Psoas muscle (tissue), 8 donors: ENCODE measurements around the gene GUCY2C. TPM values are rescaled to one million over a fixed set of nuclear protein-coding genes. Genes with fewer than 3 reads are reported as not detected.

Experiments
- ATAC-seq, 4 donors: fragments of 200-7000 bp; cut with Tn5 transposase; one replicate each; pipeline ENCODE4 v1.9.1; 2020; ENCODE audit warnings: moderate library complexity in 3 of 4, mild to moderate bottlenecking in 2 of 4
- DNase-seq, 2 donors: peaks; one replicate each; pipeline ENCODE4 v3.0.0-alpha.2; 2020
- H3K27ac ChIP-seq: fragments of 200-600 bp; one replicate; pipeline ENCODE4 v1.8.0; 2022
- H3K27me3 ChIP-seq, 3 donors: fragments of 200-600 bp in 1 of 3; one replicate each; pipeline versions ENCODE4 v1.6.1 to v1.8.0; 2013 to 2022; ENCODE audit warnings: low read length in 2 of 3, mild to moderate bottlenecking in 2 of 3, moderate library complexity in 1 of 3; ENCODE audit not compliant: insufficient read depth in 3 of 3
- H3K36me3 ChIP-seq, 2 donors: fragments of 200-600 bp in 1 of 2; one replicate each; pipeline versions ENCODE4 v1.6.1 to v1.8.0; 2013 to 2022; ENCODE audit warnings: low read depth in 1 of 2, mild to moderate bottlenecking in 1 of 2, moderate library complexity in 1 of 2; ENCODE audit not compliant: insufficient read depth in 1 of 2
- H3K4me1 ChIP-seq: fragments of 200-600 bp; one replicate; pipeline ENCODE4 v1.8.0; 2022
- H3K4me3 ChIP-seq: fragments of 200-600 bp; one replicate; pipeline ENCODE4 v1.8.0; 2022; ENCODE audit warnings: mild to moderate bottlenecking
- H3K9me3 ChIP-seq: fragments of 200-600 bp; one replicate; pipeline ENCODE4 v1.8.0; 2022
- WGBS, 3 donors: extraction: QIAGEN DNeasy Blood & Tissue Kit; methylation state at CpG; one replicate each; pipeline versions ENCODE4 v1.1.6 to v1.1.7; 2013; 5-methylcytosine and 5-hydroxymethylcytosine counted together
- intact Hi-C, 2 donors: fragments of 100-400 bp; cut with DNase I; formaldehyde crosslinking; loops; one replicate each; pipeline versions ENCODE4 v1.11.0 to v1.14.2; 2022
- polyA plus RNA-seq, 3 donors: library from polyadenylated mRNA; stranded (reverse); fragments of 200-250 nt; gene quantifications; one replicate each; pipeline ENCODE4 v1.2.3, GENCODE V29; 2013
- total RNA-seq, 4 donors: library from RNA; stranded (reverse); fragmentation: NEBNext Ultra II Directional in 2 of 4; extraction: Animal tissue kit (Norgen Biotek cat#: 25700) in 2 of 4; gene quantifications; one replicate each; pipeline versions ENCODE4 v1.2.1 to v1.2.4, GENCODE V29; 2021 to 2023
- TF ChIP-seq, protein P1 (sequence below): fragments of 200-600 bp; IDR thresholded peaks from one replicate; pipeline ENCODE4 v1.8.0; 2022; ENCODE audit warnings: antibody characterized with exemption
- donor health status: healthy with polysubstance abuse.
- donor health status: DM: no; HTN: no; CAD: no; lungs with moderate emphysema.
- donor health status: Bipolar disorder and iron deficiency.
- donor health status: healthy.
- donor health status: DM: yes; HTN: yes; CAD: no.
- donor health status: DM: no; HTN: no; CAD: no.
- donor health status: DM: no; HTN: no; CAD: no.
- donor health status: DM: yes; HTN: yes; CAD: no.

GUCY2C gene
- total and polyA plus RNA-seq, 7 donors: 0.11 to 0.13 TPM; not detected in 5

DNA sequence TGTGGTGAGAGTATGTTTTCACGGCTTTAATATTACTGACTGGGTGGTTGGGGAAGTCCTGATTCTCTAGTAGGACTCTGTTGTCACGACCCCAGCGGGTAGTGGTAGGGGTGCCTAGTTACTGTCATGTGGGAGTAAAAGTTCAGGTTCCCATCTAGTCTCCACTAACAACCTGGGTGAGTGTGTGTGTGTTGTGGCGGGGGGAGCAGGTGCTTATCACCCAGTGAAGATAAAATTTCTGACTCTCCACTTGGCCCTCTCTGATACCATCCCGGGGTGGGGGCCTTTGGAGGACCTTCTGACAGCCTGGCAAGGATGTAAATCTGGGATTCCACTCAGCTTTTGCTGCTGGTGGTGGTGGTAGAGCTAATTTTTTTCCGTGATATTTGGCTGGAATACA, 35.4 kb upstream of the GUCY2C start:
- Histone ChIP-seq H3K4me3 (no peak overlapping the region), H3K27ac (no peak overlapping the region), H3K36me3 (no peaks in the 10 kb centered on the region), H3K9me3 (peaks cover 22% of the 10 kb centered on the region), H3K27me3 (no peaks in the 10 kb centered on the region), H3K4me1 (no peaks in the 10 kb centered on the region)
- ATAC-seq (no peak), DNase-seq (no peak)
- intact Hi-C loops: no loop called here
- TF ChIP-seq, protein P1, sequence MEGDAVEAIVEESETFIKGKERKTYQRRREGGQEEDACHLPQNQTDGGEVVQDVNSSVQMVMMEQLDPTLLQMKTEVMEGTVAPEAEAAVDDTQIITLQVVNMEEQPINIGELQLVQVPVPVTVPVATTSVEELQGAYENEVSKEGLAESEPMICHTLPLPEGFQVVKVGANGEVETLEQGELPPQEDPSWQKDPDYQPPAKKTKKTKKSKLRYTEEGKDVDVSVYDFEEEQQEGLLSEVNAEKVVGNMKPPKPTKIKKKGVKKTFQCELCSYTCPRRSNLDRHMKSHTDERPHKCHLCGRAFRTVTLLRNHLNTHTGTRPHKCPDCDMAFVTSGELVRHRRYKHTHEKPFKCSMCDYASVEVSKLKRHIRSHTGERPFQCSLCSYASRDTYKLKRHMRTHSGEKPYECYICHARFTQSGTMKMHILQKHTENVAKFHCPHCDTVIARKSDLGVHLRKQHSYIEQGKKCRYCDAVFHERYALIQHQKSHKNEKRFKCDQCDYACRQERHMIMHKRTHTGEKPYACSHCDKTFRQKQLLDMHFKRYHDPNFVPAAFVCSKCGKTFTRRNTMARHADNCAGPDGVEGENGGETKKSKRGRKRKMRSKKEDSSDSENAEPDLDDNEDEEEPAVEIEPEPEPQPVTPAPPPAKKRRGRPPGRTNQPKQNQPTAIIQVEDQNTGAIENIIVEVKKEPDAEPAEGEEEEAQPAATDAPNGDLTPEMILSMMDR: no peak
- WGBS, 3 donors: 82 to 87% (median 84%) methylated on average over 6 of the region's 6 CpGs

DNA sequence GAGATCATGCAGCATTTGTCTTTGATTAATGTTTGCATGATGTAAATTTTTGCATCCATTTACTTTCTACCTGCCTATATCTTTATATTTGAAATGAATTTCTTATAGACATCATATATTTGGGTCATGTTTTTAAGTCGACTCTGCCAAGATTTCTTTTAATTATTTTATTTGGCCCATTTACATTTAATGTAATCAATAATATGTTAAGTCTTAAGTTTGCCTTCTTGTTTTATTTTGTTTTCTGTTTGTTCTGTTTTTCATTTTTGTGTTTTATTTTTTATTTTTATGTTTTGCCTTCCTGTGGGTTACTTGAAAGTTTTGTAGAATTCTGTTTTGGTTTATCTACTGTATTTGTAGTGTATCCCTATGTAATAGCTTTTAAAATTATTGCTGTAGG, 33.2 kb upstream of the GUCY2C start:
- 91 to 100% (median 96%) methylated on average over 1 of the region's 1 CpG for WGBS, 3 donors
- TF ChIP-seq, protein P1: no peak
- intact Hi-C loops: no loop called here
- H3K27ac ChIP-seq: no peak overlapping the region
- H3K36me3 ChIP-seq: no peaks in the 10 kb centered on the region
- no peaks in the 10 kb centered on the region for H3K4me1 ChIP-seq
- H3K4me3 ChIP-seq: no peak overlapping the region
- ATAC-seq: no peak
- DNase-seq: no peak
- H3K9me3 ChIP-seq: peaks cover 22% of the 10 kb centered on the region
- H3K27me3 ChIP-seq: no peaks in the 10 kb centered on the region

- Histone ChIP-seq H3K4me1 (no peaks in the 10 kb centered on the region), H3K4me3 (no peak overlapping the region), H3K27me3 (no peaks in the 10 kb centered on the region), H3K9me3 (peaks cover 2% of the 10 kb centered on the region), H3K27ac (no peak overlapping the region), H3K36me3 (no peaks in the 10 kb centered on the region)
- TF ChIP-seq, protein P1: peak; percentile 35
- no peak for DNase-seq
- peak in 3 of 4 donors; percentile 54 to 65 (median 58) for ATAC-seq
- 41 to 55% (median 42%) methylated on average over 4 of the region's 4 CpGs for WGBS, 3 donors
- intact Hi-C loops: no loop called here
Measured at GRCh38 chr12:14723763-14724162, 27.4 kb upstream of the GUCY2C start.

DNA sequence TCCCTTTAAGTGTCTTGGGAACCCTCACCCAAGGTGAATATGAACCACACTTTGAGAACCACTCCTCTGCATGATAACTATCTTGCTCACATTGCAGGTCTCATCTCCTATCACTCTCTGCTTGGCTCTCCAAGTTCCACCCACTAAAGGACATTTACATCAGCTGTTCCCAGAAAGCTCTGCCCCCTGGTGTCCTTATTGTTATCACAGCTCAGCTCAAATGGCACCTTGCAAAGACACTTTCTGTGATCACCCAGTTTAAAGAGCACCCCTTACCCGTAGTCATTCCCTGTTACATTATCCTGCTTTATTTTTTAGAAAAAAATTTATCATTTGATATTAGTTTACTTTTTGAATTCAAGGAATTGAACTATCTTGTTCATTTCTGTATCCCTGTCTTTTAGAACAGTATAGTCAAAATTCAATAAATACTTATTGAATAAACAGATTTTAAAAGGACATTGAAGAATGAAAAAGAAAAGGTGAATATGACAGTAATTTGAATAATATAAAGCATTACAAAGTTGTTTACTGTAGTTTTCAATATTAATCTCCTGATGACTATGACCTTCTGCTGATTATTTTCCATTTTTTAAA, 20.5 kb upstream of the GUCY2C start:
- TF ChIP-seq, protein P1: peak; percentile 47
- H3K27ac ChIP-seq: no peak overlapping the region
- 21 to 32% (median 32%) methylated on average over 1 of the region's 1 CpG for WGBS, 3 donors
- no peaks in the 10 kb centered on the region for H3K36me3 ChIP-seq
- intact Hi-C loops: loop anchor here in 1 of 2 donors (5.0 kb wide), 1 partner anchor 95 kb away; no protein-coding TSS in a partner anchor
- H3K27me3 ChIP-seq: no peaks in the 10 kb centered on the region
- H3K4me1 ChIP-seq: no peaks in the 10 kb centered on the region
- ATAC-seq (peak in 2 of 4 donors; percentile 49 to 65), DNase-seq (no peak)
- H3K4me3 ChIP-seq: no peak overlapping the region
- no peaks in the 10 kb centered on the region for H3K9me3 ChIP-seq

GRCh38 chr12:14714437-14714836, 18.0 kb upstream of the GUCY2C start:
- ATAC-seq (no peak), DNase-seq (no peak)
- H3K4me1 ChIP-seq: no peaks in the 10 kb centered on the region
- H3K4me3 ChIP-seq: no peak overlapping the region
- H3K9me3 ChIP-seq: no peaks in the 10 kb centered on the region
- no peak overlapping the region for H3K27ac ChIP-seq
- H3K36me3 ChIP-seq: no peaks in the 10 kb centered on the region
- H3K27me3 ChIP-seq: no peaks in the 10 kb centered on the region
- TF ChIP-seq, protein P1: no peak
- WGBS, 3 donors: 57 to 60% (median 59%) methylated on average over 6 of the region's 6 CpGs
- intact Hi-C loops: no loop called here
